MCF 10A (cell line): Measurements from ENCODE around the gene SAMD10. TPM values are rescaled to one million over a fixed set of nuclear protein-coding genes. Genes with fewer than 3 reads are reported as not detected.

Experiments used
- BruUV-seq: library from RNA; stranded (reverse); fragments of 400-500 nt; replicated peaks from 2 replicates; lab custom pipeline; 2021; lab: Mats Ljungman, UMichigan
- CTCF ChIA-PET: fragments of 300-600 bp; sonication (Branson Sonifier 250); formaldehyde crosslinking; extraction: SDS; loops from one replicate; lab custom pipeline; 2021; ENCODE audit warnings: antibody characterized with exemption, inconsistent platforms; lab: Yijun Ruan, JAX
- POLR2A ChIA-PET: fragments of 300-600, 350-650 bp; sonication (Branson Sonifier 250); formaldehyde crosslinking; extraction: SDS; loops from one replicate; lab custom pipeline; 2020; ENCODE audit warnings: antibody characterized with exemption, inconsistent platforms; lab: Yijun Ruan, JAX
- DNase-seq: peaks from one replicate; pipeline ENCODE4 v3.0.0-alpha.2; 2018; ENCODE audit not compliant: unreplicated experiment
- H3K27ac Mint-ChIP-seq: one replicate; pipeline ENCODE4 v1.8.0; 2022; ENCODE audit warnings: mild to moderate bottlenecking, low read depth, mixed read lengths; ENCODE audit not compliant: unreplicated experiment
- H3K27me3 Mint-ChIP-seq: one replicate; pipeline ENCODE4 v1.8.0; 2022; ENCODE audit warnings: mixed read lengths; ENCODE audit not compliant: insufficient read depth, unreplicated experiment
- H3K36me3 Mint-ChIP-seq: one replicate; pipeline ENCODE4 v1.8.0; 2022; ENCODE audit warnings: mild to moderate bottlenecking, moderate library complexity, mixed read lengths; ENCODE audit not compliant: insufficient read depth, unreplicated experiment
- H3K4me1 Mint-ChIP-seq: one replicate; pipeline ENCODE4 v1.8.0; 2022; ENCODE audit warnings: mixed read lengths; ENCODE audit not compliant: insufficient read depth, unreplicated experiment
- H3K4me3 Mint-ChIP-seq: one replicate; pipeline ENCODE4 v1.8.0; 2022; ENCODE audit warnings: mild to moderate bottlenecking, moderate library complexity, mixed read lengths; ENCODE audit not compliant: unreplicated experiment
- H3K9me3 Mint-ChIP-seq: one replicate; pipeline ENCODE4 v1.8.0; 2022; ENCODE audit warnings: mixed read lengths; ENCODE audit not compliant: unreplicated experiment
- CTCF ChIP-seq: fragments of 200-600 bp; IDR thresholded peaks from one replicate; pipeline ENCODE4 v1.8.0; 2022; ENCODE audit warnings: antibody characterized with exemption, mild to moderate bottlenecking; ENCODE audit not compliant: unreplicated experiment
- intact Hi-C: fragments of 100-400 bp; cut with micrococcal nuclease; formaldehyde crosslinking; loops from 2 replicates; pipeline ENCODE4 v1.14.1; 2022
- total RNA-seq: library from RNA; stranded (reverse); gene quantifications from 2 replicates; pipeline ENCODE4 v1.2.3, GENCODE V29; 2022

Gene SAMD10
- total RNA-seq, 1 experiment from 2014 or later, result 4.4 TPM

DNA sequence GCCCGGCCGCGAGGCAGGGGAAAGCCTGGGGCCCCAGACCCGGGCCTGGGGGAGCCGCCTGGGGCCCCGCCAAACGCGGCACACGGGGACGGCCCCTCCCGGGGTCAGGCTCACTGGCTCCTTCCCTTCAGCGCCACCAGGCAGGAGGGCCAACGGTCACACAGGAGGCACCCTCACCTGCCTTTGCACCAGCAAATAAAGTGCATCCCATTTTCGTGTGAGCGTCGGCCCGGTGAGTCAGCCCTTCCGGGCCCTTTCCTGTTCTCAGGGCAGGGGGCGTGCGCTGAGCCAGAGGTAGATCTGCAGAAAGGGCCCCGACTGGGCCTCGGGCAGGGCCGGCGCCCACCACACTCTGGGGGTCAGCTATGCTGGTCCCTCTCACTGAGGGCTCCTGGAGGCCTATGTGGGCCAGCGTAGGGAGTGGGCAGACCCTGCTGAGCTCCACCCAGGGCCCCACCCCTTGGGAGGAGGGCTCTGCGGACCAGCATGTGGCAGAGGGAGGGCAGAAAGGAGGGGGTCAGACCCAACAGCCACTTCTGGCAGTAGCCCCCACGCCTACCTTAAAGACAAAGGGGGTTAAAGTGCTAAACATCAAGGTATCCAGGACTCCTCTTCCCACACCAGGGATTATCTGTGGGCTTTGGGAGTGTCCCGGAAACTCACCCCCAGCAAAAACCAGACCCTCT is 22.3 kb downstream of the SAMD10 start:
- Mint-ChIP-seq H3K27ac (no peak overlapping the region), H3K4me3 (peak overlapping the region; percentile 74), H3K9me3 (no peaks in the 10 kb centered on the region), H3K36me3 (peaks cover 13% of the 10 kb centered on the region), H3K27me3 (no peaks in the 10 kb centered on the region), H3K4me1 (peaks cover 21% of the 10 kb centered on the region)
- peak; percentile 11 for TF ChIP-seq CTCF
- BruUV-seq, result TSS peak; percentile 14
- peak; percentile 77 for DNase-seq
- intact Hi-C loops, result loop anchor here (5.0 kb wide), 2 partner anchors 250 to 420 kb away; partner anchors contain the start of genes ARFRP1, PTK6 and ZGPAT
- POLR2A ChIA-PET, result interaction anchor here (0.6 to 3.7 kb wide), 21 partner anchors 11 to 436 kb away, joined by 3 to 74 read pairs (median 6); partner anchors contain the start of genes ARFRP1, PRPF6, PTK6 and SAMD10
- CTCF ChIA-PET, result interaction anchor here (0.6 to 1.5 kb wide), 6 partner anchors 13 to 419 kb away, joined by 3 to 7 read pairs (median 4); no protein-coding TSS in a partner anchor

- CTCF ChIA-PET, result interaction anchor here (0.6 to 2.5 kb wide), 9 partner anchors 14 to 665 kb away, joined by 3 to 12 read pairs (median 4); no protein-coding TSS in a partner anchor
- no peak for DNase-seq
- Mint-ChIP-seq H3K27me3 (no peaks in the 10 kb centered on the region), H3K27ac (no peak overlapping the region), H3K36me3 (peaks cover 13% of the 10 kb centered on the region), H3K9me3 (no peaks in the 10 kb centered on the region), H3K4me1 (peaks cover 21% of the 10 kb centered on the region), H3K4me3 (peak overlapping the region; percentile 74)
- BruUV-seq, result no TSS peak
- TF ChIP-seq CTCF, result no peak
- intact Hi-C loops, result loop anchor here (5.0 kb wide), 2 partner anchors 249 to 419 kb away; partner anchors contain the start of genes ARFRP1, PTK6 and ZGPAT
- POLR2A ChIA-PET, result interaction anchor here (0.6 to 3.7 kb wide), 32 partner anchors 12 to 436 kb away, joined by 3 to 74 read pairs (median 6); partner anchors contain the start of genes ARFRP1, PPDPF, PRPF6 and PTK6
These were observed 22.8 kb downstream of the SAMD10 start for GRCh38 chr20:63956664-63957003.

DNA sequence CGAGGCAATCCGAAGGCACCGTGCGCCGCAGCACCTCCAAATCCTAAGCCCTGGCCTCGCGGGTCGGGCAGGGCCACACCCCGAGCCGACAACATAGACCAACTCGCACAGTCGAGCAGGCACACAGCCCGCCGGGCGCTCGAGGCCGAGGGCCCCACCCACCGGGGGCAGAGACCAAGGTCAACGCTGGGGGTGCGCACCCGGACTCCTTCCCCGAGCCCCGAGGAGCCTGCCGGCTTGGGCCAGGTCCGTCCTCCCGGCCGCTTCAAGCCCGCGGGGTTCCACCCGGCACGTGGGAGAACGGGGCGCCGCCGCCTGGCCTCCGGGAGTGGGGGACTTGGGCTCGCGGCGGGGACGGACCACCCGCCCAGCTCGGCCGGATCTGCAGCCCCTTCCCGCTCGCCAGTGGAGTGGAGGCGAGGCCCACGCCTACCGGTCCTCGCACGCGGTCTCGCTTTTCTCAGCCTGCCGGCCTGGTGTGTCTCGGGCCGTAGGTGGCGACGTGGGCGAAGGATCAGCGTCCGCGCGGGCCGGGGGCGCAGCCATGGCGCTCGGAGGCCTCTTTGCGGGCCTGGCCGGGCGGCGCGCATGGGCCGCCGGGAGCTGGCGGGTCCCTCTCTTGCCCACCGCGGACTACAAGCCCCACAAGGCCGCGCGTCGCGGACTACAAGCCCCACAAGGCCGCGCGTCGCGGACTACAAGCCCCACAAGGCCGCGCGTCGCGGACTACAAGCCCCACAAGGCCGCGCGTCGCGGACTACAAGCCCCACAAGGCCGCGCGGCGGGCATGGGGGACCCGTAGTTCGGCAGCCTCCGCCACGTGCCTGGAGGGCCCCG is 23.4 kb downstream of the SAMD10 start, which contains the start of gene UCKL1:
Gene UCKL1, minus strand, starts transcription at position 590 of the 837 bp plus-strand sequence. Its CDS starts 44 bp downstream, at position 546.
- BruUV-seq, result no TSS peak
- ChIA-PET CTCF (interaction anchor here (0.7 to 2.5 kb wide), 10 partner anchors 14 to 665 kb away, joined by 3 to 12 read pairs (median 4); partner anchors contain the start of gene PTK6), POLR2A (interaction anchor here (0.6 to 3.7 kb wide), 38 partner anchors 11 to 435 kb away, joined by 3 to 74 read pairs (median 6); partner anchors contain the start of genes ARFRP1, PPDPF, PRPF6 and PTK6)
- Mint-ChIP-seq H3K27me3 (no peaks in the 10 kb centered on the region), H3K4me1 (peaks cover 21% of the 10 kb centered on the region), H3K27ac (no peak within 1 kb of the TSS), H3K4me3 (peak within 1 kb of the TSS; percentile 74), H3K9me3 (no peaks in the 10 kb centered on the region), H3K36me3 (peaks cover 13% of the 10 kb centered on the region)
- intact Hi-C loops, result loop anchor here (5.0 kb wide), 2 partner anchors 249 to 419 kb away; partner anchors contain the start of genes ARFRP1, PTK6 and ZGPAT
- peak; percentile 81 for DNase-seq
- no peak for TF ChIP-seq CTCF
